Neural cell (in vitro differentiated cells): ENCODE results near the gene PIP5K1B.

Experiments used
- CTCF ChIP-seq: fragments of 450-650 bp; IDR thresholded peaks from 2 replicates; pipeline ENCODE4 v1.5.1; 2014; ENCODE audit warnings: antibody characterized with exemption, mild to moderate bottlenecking, moderate library complexity; ENCODE audit not compliant: poor library complexity, severe bottlenecking
- EZH2 ChIP-seq: fragments of 200-600, 300-800 bp; shearing (Covaris generic), sonication (generic); IDR thresholded peaks from 2 replicates; pipeline ENCODE4 v1.6.1; 2014; ENCODE audit warnings: antibody characterized with exemption, low read length, borderline replicate concordance, mild to moderate bottlenecking; ENCODE audit not compliant: insufficient read depth, poor library complexity, severe bottlenecking
- POLR2AphosphoS5 ChIP-seq: IDR thresholded peaks from 2 replicates; pipeline ENCODE4 v1.6.1; 2012
- RAD21 ChIP-seq: fragments of 450-650 bp; conservative IDR thresholded peaks from 2 replicates; pipeline ENCODE4 v1.6.1; 2014; ENCODE audit warnings: antibody characterized with exemption, mild to moderate bottlenecking, moderate library complexity
- REST ChIP-seq: IDR thresholded peaks from 2 replicates; pipeline ENCODE4 v1.6.1; 2012; ENCODE audit warnings: borderline replicate concordance

GRCh38 chr9:68755051-68755450, 50.0 kb downstream of the PIP5K1B start:
- no peak for TF ChIP-seq CTCF
- no peak for TF ChIP-seq RAD21
- TF ChIP-seq POLR2AphosphoS5: no peak
- no peak for TF ChIP-seq EZH2
- no peak for TF ChIP-seq REST
